Measurements from ENCODE around the gene SEMA7A. TPM values are rescaled to one million over a fixed set of nuclear protein-coding genes. Genes with fewer than 3 reads are reported as not detected.
A peak's percentile ranks its signal among the peaks of the same experiment; 100 is the strongest.

The SEMA7A gene
- polyA plus RNA-seq, 1 donor = 5.2 TPM

DNA sequence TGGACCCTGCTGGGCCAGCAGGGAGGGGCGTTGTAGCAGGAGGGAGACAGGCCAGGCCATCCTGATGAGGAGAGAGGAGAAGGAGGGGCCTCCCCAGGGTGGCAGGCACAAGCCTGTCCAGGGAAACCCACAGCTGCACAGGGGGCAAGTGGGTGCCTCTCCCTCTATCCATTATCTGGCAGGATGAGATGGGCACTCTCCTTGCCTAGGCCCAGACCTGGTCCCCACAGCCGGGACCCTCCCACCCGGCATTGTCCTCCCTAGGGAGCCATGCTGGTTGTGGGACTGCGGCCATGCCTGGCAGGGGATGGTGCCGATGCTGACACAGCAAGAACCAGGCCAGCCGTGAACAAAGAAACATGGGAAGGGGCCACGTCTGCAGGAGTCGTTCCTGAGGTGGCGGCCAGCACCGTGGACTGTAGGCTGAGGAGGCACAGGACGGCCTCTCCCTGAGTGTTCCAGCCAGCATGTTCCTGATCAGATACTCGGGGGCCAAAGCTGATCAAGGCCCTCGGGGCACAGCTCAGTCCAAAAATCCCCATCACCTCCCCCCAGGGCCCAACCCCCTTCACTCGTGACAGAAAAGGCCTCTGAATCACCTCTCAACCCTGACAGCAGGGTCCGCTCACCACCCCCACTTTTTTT, 47.1 kb downstream of the SEMA7A start:
- no peak for DNase-seq

DNA sequence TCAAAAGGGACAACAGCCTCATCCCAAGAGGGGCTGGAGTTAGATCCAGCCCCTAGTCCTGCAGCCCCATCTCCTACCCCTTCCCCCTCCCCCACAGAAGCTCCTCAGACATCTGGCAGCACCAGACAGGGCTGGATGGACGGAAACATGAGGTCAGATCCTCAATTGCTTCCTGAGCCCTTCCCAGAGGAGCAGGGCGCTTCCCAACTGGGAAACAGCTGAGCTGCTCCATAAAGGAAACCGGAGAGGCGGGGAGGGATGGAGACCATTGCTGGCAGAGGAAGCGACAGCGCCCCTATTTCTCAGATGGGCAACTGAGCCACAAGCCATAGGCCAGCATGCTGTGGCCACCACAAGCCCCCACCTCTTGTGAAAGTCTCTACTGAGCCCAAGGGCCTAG, 48.0 kb downstream of the SEMA7A start:
- DNase-seq = no peak

DNA sequence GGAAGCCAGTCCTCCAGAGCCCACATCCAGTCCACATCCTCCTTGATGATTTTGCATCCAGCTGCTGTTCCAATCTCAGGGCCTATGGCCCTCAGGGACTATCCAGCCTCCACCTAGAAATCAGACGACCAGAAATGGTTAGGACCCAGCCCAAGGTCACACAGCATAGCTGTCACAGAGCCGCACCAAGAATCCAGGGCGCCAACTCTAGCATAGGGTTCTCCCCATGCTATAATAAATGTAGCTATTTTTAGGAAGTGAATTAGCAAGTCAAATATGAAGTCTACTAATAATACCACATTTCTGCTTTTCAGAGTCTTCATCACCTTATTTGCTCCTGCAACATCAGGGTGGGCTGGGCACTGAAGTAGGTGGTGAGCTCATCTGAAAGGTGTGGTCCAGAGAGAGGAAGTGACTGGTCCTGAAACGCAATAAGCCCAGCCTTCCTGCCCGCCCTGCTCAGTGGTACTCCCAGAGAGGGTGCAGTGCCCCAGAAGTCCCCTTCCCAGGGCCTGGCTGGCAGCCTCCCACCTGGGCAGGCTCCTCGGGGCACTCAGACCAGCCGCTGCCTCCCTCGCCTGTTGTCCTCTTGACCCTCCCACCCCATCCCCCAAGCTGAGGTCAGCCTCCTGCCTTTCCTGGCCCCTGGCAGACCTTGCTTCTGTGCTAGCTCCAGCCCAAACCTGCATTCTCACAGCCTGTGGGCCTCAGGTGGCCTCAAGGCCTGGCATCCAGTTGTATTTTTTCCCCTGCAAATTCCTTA, 48.7 kb downstream of the SEMA7A start:
- no peak for DNase-seq

DNA sequence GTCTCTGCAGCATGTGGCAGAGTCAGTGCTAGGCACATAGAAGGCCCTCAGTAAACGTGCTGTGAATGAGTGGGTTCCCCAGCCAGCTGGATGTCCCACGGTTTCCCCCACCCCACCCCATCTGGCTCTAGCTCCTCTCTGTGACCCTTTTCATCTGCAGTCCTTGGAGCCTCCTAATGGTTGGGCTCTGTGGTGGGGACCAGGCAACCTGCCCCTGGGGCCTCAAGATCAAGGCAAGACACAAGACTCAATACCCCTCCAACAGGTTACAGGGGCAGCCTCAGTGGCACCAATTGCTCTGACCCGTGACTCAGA, 49.2 kb downstream of the SEMA7A start:
- no peak for DNase-seq

DNA sequence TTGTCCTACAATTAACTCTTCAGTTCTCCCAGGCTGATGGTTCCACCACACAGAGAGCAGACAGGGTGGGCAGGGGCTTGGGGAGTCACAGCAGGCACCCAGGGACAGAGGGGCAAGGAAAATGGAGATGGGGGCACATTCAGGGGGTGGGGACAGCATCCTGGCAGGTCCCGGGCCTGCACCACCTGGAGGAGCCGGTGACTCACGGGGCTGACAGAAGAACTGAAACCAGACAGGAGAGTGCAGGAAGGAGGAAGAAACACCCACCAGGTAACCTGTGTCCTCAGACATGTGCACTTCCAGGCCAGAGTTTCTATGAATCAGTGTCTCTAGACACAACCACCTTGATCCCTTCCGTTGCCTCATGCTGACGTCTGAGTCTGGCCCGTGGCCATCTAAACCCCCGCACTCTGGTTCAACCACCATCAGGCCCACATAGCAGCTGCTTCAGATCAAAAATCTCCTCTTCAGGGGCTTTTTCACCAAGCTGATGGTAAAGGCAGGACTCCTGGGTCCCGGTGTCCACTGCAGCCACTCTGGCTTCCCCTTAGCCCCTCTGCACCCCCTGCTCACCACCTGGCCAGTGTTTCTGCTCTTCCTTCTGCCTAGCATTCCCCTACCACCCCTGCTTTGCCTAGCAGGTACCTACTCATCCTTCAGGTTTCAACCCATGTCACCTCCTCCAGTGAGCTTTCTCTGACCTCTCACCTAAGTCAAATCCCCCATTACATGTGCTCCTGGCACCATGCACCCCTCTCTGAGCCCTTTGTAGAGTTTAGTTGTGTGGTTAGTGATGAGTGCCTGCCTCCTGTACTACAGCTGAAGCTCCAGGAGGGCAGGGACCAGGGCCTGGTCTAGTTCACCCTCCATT, 49.8 kb downstream of the SEMA7A start:
- no peak for DNase-seq

DNA sequence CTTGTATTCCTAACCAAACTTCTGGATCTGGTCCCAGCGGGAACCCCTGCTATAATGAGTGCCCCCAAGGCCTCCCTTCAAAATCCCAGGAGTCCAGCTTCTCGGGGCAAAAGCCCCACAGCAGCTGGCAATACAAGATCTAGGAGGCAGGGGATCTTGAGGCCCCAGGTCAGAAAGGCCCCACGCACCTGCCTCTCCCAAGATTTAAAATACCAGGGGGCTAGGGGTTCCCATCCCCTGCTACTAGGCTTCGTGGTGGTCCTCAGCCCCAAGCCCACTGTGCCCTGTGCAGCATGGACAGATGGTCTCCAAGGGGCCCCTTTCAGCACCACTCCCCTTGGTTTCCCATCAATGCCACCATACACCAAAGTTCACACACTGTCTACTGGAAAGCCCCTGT, 50.5 kb downstream of the SEMA7A start:
- DNase-seq = no peak

DNA sequence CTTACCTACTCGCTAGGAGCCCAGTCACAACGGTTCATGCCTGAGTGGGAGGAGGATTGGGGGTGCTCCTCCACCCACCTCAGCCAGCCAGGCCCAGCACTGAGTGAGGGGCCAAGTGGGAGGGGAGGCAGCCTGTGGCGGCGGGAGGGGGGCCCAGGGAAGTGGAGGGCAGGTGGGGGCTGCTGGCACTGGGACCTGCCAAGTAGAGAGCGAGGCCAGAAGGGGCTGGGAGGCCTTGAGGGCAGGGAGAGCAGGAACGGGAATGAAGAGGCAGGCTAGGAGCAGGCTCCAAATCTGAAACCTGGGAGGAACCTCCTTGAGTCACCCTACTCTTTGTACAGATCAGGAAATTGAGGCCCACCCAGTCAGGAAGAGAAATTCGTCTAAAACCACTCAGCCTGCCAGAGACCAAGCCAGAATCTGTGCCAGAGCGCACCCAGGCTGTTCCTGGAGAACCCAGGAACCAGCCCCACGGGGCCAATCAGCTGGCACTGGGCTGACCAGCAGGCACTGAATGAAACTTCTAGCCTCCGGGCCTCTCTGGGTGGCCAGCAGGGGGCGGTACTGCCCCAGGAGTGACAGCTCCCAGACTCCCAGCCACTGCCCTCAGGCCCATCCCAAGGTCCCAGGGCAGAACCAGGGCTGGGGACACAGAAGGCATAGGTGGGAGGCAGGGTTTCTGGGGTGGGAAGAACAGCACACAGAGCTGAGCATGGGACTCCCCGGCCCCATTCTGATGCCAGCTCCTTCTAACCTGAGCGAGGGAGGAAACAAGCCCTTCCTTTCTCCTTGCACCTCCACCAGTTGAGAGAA, 51.5 kb downstream of the SEMA7A start:
- peak; percentile 79 for DNase-seq

DNA sequence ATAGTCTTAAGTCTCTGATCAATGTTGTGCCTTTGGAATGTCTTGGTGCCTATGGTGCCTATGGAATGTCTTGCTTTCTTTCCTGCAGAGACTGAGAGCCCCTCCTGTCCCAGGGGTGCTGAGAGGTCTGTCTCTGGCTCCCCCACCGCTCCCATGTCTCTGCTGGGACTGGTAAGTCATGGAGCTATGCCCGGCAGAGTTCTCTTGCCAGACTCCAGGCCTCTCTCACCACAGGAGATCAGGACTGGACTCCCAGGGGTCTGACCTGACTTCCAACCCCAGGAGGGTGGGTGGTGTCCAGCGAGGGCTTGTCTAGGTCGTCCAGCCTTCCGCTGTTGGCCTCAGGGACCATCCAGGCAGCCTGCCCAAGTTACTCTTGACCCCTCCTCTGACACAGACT, 52.3 kb downstream of the SEMA7A start:
- DNase-seq = no peak

DNA sequence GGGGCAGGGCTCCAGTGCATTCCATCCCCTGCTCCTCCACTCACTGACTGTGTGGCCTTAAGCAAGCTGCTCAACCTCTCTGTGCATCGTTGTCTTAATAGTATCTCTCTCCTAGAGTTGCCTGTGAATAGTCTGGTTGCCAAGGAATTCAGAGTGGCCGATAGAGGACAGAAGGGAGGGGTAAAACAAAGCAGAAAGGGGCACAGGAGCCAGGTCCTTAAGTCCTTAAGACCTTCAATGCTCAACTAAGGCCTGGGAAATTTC, 52.6 kb downstream of the SEMA7A start:
- no peak for DNase-seq

DNA sequence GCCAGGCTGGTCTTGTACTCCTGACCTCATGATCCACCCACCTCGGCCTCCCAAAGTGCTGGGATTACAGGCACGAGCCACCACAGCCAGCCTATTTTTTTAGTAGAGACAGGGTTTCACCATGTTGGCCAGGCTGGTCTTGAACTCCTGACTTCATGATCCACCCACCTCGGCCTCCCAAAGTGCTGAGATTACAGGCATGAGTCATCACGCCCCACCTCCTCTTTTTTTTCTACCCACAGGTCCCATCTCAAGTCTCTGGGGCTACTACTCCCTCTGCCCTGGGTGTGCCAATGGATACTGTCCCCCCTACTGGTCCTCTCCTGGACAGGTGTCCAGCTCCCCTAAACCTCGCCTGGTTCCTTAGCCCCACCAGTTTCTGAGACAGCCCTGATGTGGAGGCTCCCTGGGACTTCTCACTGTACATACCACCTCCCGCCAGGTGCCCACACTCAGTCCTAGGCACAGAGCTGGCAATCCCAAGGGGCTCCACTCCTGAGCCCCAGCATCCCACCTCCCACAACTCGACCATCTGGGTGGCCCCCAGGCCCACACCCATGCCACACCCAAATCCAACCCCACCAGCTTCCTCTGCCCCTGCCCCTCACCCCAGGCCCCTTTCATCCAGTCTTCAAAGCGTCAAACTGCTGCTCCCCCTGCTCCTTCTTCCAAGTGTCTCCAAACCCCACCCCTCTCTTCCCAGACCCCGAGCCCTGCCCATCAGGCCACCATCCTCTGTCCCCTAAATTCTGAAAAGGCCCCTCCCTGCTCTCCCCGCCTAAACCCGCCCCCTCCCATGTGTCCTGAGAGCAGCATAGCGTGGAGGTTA, 53.2 kb downstream of the SEMA7A start:
- DNase-seq = no peak

DNA sequence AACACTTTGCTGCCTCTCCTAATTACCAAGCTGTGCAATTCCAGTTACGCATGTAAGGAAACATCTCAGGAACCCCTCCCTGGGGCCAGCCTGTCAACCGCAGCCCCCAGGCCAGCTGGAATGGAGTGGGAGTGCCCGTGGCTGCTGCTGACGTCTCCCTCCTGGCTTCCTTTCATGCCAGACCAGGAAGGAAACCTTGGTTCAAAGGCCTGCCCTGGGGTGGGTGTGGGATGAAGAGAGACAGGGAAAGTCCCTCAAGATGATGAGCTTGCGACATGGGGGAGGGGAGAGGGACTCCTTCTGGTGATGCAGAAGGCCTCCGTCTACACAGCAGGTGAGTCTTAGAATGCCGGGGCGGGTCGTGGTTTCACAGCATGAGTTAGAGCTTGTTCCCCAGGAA, 54.9 kb downstream of the SEMA7A start:
- DNase-seq = no peak

DNA sequence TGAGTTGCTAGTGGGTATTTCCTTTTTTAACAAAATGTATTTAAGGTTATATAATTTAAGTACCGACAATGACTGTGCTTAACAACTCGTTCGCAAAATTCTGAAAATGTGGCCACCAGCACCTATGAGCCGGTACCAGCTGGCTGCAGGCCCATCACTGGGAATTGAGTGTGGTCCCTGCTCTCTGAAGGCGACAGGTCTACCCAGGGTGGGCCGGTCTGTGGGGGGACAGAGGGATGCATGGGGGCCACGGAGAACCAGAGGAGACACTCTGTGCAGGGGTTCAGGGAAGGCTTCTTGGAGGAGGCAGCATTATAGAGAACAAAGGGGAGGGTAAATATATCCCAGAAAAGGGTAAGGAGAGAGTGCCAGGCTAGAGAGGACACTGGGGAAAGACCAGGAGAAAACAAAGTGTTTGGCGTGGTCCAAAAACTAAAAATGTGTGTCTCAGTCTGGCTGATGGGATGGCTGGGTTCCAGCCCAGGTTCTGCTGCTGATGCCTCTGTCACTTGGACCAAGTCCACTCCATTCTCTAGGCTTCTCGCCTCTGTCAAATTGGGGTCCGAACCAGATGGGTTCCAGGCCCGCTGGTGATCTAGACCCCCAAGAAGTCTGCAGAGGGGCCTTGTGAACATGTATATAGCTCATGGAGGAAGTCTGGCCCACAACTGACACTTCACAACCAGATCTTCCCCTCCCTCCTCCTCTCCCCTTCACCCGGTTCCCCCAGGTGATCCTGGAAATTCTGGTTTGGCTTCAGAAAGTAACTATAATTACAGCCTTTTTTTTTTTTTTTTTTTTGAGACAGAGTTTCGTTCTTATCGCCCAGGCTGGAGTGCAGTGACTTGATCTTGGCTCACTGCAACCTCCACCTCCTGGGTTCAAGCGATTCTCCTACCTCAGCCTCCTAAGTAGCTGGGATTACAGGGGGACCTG, 55.7 kb downstream of the SEMA7A start:
- DNase-seq = no peak

DNA sequence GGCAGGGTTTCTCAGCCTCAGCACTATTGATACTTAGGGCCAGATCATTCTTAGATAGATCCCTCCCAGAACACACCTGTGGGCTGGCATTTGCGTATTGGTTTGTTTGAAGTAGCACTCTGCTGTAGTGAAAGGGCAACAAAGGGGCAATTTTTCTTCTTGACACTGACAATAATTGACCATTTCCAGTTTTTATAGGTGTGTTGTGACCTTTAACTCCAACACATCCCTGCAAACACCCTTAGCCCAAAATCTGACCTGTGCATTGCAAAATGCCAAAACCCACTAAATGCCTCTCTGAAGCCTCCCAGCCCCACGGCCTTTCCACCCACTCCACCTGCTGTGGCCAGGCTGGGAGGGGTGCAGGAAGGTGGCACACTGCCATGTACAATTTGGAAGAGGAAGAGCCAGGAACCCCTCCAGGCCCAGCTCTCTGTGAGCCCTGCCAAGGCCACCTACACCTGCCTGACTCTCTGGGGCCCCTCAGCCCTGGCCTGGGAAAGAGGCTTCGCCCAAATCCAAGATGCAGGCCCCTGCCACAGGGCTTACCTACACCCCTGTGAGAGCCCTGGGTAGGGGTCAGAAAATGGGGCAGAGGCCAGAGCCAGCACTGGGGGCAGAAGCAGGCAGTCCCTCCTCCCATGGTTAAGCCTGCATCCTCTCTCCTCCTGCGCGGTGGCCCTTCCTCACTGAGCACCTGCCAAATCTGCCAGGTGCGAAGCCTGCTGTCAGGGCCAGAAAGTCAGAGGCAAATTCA, 56.8 kb downstream of the SEMA7A start:
- no peak for DNase-seq

DNA sequence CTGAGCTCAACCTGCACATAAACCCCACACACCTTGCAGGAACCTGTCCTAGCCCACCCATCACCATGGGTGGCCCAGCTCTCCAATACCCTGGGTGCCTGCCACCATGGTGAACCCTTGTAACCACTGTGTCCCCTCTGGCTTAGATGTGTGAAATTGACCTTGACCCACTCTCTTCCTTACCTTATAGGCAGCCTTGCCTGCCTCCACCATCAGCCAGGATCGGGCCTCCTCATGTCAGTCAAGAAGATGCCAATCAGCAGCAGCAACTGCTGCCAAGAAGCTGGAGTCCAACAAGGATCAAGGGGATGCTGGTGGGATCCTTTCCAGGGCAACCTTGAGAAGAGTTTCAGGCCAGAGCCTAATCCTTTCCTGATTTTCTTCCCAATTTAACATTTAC, 57.5 kb downstream of the SEMA7A start:
- no peak for DNase-seq

DNA sequence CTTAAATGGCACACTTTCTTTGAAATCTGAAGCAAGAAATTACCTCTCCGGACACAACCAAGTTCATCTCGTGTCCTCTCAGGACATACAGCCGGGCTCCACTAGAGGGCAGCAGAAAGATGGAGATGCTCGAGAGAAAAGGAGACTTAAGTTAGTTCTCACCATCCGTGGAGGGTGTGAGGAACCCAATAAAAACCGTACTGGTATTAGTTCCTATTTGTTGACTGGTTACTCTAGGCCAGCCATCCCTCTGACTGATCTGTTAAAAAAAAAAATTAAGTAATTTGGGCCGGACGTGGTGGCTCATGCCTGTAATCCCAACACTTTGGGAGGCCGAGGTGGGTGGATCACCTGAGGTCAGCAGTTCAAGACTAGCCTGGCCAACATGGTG, 58.5 kb downstream of the SEMA7A start:
- peak; percentile 73 for DNase-seq

DNA sequence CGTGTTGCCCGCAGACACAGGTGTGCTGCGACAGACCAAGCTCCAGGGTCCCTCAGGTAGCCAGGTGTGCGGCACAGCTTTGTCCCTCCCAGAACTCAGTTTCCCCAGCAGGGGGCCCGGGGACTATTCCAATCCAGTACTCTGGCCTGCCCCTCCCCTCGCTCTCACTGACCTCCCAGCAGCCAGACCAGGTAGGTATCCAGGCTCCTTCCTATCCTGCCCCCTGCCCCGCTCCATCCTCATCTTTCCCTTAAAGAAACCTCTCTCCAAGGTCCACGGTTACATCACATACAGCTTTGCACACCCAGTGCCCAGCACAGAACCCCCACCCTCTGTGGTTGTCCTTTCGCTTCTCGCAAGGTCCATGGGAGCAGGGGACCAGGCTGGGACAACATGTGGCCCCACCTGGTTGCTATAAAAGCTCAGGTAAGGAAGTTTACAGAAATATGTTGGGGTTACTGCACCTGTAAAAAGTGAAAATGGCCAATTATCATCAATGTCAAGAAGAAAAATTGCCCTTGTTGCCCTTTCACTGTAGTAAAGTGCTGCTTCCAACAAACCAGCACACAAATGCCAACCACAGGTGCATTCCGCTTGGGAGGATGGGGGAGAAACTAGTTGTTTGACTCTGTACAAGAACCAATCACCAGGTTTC, 59.0 kb downstream of the SEMA7A start:
- no peak for DNase-seq

DNA sequence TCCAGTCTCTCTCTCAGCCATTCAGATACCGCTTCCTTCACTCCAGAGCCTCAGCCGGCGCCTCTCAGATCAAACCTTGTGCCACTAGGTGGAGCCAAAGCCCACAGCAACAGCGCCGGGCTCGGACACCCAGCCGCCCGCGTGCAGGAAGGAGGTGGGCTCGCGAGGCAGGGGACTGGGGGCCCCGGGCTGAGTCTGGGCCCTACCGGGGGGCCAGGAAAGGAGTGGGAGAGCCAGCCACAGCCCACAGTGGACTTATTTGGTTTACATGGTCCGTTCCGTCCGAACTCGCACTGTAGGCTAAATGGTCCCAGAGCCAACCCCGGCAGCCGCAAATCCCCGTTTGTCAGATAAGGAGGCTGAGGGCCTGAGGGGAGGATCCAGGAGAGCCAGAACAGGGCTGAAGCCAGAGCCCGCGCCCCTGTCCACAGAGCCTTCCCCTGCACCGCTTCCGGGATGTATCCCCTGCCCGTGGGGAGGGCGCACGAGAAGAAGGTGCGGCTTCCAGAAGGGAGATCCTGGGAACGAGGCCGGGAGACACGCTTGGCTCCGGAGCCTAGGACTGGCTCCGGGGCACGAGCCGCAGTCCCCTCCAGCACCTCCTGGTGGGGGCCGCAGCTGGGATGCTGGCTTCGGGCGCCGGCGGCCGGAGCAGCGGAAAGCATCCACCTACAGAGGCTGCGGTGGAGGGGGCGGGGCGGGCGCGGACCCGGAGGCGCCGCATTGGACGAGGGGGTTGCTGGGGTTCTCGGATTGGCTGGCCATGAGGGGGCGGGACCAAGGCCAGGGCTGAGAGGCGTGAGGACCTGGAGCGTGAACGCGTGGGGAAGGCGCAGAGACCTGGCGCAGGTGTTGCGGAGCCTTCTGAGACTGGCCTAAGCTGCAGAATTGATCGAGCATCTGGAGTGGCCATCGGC, 59.8 kb downstream of the SEMA7A start:
- DNase-seq = peak; percentile 88

DNA sequence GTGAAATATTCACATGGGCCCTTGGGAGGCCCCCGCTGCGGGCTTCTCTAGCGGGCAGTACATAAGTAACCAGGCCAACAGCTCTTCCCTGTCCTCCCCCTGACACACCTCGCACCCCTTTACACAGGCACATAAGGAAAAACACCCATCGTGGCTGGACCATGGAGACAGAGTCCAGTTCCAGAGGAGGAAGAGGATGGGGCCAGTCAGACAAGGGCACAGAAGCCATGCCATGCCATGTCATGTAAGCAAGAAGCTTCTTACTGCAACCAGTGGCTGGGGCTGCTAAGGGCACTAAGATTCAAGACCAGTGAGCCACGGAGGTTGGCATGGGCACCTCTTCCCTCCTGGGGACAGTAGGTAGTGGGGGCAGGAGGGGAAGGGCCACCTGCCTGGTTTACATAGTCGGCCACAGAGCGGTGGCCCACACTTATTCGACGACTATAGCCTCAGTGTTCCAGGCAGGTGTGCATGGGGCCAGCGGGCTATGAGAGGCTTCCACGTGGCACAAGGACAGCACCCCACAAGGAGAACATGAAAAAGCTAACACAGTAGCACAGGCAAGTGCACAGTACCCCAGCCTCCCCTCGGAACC, 60.6 kb downstream of the SEMA7A start:
- no peak for DNase-seq

Measured in hindlimb muscle (tissue), 1 donor.